Gastrocnemius medialis (tissue), 4 donors: ENCODE measurements around the gene RPN2.

Experiments used
- POLR2A ChIP-seq, 2 donors: fragments of 450-650 bp; IDR thresholded peaks; one replicate each; pipeline ENCODE4 v1.6.1; 2017; ENCODE audit warnings: antibody characterized with exemption in 2 of 2, mild to moderate bottlenecking in 2 of 2, moderate library complexity in 2 of 2
- TF ChIP-seq, protein P1 (sequence below), 5 experiments: fragments of 450-650 bp in 3 of 5; fragments of 200-600 bp in 2 of 5; sonication (generic) in 2 of 5; IDR thresholded peaks in 4 of 5; conservative IDR thresholded peaks in 1 of 5; 1 replicate in 4 of 5; 2 replicates in 1 of 5; pipeline ENCODE4 v1.5.1; 2016 to 2019; ENCODE audit warnings: antibody characterized with exemption in 5 of 5, mild to moderate bottlenecking in 3 of 5, moderate library complexity in 3 of 5

DNA sequence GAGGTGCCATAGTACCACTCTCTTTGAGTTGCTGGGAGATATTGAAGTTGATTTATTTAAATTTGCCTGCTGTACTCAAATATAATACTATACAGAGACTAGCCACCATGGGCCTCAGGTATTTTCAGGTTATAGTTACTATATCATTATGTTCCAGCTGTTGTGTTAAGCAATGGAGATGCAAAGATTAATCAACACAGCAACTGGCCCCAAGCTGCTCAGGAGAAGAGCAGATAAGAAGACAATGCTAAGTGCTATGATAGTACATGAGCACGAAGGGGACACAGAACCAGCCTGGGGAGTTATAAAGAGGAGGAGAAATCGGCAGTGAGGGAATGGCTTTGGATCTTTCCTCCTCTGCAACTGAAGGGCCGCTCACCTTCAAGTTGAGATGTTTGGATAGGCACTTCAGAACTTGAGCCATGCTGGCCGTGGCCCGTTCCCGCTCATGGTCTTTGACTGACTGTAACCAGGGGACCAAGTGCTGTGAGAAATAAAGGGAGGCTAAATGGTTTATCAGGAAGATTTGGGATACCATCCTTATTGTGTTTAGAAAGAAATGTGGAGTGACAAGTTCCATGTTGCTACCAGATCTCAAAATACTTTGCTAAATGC, 24.3 kb upstream of the RPN2 start:
- TF ChIP-seq, protein P1, sequence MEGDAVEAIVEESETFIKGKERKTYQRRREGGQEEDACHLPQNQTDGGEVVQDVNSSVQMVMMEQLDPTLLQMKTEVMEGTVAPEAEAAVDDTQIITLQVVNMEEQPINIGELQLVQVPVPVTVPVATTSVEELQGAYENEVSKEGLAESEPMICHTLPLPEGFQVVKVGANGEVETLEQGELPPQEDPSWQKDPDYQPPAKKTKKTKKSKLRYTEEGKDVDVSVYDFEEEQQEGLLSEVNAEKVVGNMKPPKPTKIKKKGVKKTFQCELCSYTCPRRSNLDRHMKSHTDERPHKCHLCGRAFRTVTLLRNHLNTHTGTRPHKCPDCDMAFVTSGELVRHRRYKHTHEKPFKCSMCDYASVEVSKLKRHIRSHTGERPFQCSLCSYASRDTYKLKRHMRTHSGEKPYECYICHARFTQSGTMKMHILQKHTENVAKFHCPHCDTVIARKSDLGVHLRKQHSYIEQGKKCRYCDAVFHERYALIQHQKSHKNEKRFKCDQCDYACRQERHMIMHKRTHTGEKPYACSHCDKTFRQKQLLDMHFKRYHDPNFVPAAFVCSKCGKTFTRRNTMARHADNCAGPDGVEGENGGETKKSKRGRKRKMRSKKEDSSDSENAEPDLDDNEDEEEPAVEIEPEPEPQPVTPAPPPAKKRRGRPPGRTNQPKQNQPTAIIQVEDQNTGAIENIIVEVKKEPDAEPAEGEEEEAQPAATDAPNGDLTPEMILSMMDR (IDR thresholded peaks at IDR 0.05 in 4 of 5, conservative IDR thresholded peaks at IDR 0.05 in 1 of 5): no peak
- TF ChIP-seq POLR2A (IDR thresholded peaks at IDR 0.05): no peak
